Cardiac muscle cell (in vitro differentiated cells and primary cell): ENCODE data around the gene UBA1. TPM values are rescaled to one million over a fixed set of nuclear protein-coding genes. Genes with fewer than 3 reads are reported as not detected.

Experiments used
- DNase-seq, 2 donors: peaks; one replicate each; pipeline versions ENCODE4 v3.0.0 to v3.0.0-alpha.2; 2010 to 2017; ENCODE audit warnings: low read depth in 1 of 2, low spot score in 1 of 2
- H3K27ac ChIP-seq: fragments of 200-600 bp; sonication (generic); 2 replicates; pipeline ENCODE4 v1.5.1; 2016
- H3K27me3 ChIP-seq: fragments of 200-600 bp; sonication (generic); 2 replicates; pipeline ENCODE4 v1.6.0; 2016; ENCODE audit warnings: control low read depth
- H3K36me3 ChIP-seq: fragments of 200-600 bp; sonication (generic); 2 replicates; pipeline ENCODE4 v1.5.1; 2016; ENCODE audit warnings: control low read depth
- H3K4me1 ChIP-seq: fragments of 200-600 bp; sonication (generic); 2 replicates; pipeline ENCODE4 v1.8.1; 2017; ENCODE audit warnings: low read depth, mild to moderate bottlenecking, mixed run types
- H3K4me3 ChIP-seq: fragments of 200-600 bp; sonication (generic); 2 replicates; pipeline ENCODE4 v1.5.1; 2016; ENCODE audit warnings: mild to moderate bottlenecking
- H3K9me3 ChIP-seq: fragments of 200-600 bp; sonication (generic); 2 replicates; pipeline ENCODE4 v1.5.1; 2017; ENCODE audit warnings: low read depth, mild to moderate bottlenecking, control low read depth
- polyA plus RNA-seq: library from polyadenylated mRNA; unstranded; fragments of >200 nt; fragmentation: Nextera tagmentation; extraction: Ambion mirVana; gene quantifications from 2 replicates; pipeline ENCODE4 v1.2.1, GENCODE V29; 2016
- total RNA-seq: library from RNA; depleted of rRNA; stranded (reverse); fragments of >200 nt; gene quantifications from 2 replicates; pipeline ENCODE4 v1.2.3, GENCODE V29; 2016
- TF ChIP-seq, protein P1 (sequence below): IDR thresholded peaks from 2 replicates; pipeline ENCODE4 v1.5.1; 2012; ENCODE audit warnings: low read depth, mild to moderate bottlenecking, low read length

The UBA1 gene
- total and polyA plus RNA-seq, 2 experiments from 2014 or later = 280 to 386 TPM

DNA sequence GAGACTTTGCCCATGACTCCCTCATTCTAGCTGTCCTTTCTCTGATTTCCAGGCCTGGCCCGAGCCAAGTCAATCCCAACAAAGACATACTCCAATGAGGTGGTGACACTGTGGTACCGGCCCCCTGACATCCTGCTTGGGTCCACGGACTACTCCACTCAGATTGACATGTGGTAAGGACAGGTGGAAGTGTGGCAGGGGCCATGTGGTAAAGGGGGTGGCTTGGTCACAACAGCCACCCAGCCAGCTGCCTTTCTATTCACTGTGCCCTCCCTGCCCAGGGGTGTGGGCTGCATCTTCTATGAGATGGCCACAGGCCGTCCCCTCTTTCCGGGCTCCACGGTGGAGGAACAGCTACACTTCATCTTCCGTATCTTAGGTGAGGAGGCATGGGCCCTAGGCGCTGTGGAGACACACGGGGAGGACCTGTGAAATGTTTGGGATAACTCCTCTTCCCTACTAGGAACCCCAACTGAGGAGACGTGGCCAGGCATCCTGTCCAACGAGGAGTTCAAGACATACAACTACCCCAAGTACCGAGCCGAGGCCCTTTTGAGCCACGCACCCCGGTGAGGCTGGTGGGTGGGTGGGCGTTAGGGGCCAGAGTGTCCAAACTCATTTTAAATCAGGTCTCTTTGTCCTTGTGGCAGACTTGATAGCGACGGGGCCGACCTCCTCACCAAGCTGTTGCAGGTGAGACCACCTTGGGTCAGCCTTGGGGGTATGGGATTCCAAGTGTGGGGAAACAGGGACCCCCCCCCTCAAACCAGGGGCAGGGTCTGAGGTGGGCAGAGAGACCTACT lies 33.1 kb downstream of the UBA1 start:
- TF ChIP-seq, protein P1, sequence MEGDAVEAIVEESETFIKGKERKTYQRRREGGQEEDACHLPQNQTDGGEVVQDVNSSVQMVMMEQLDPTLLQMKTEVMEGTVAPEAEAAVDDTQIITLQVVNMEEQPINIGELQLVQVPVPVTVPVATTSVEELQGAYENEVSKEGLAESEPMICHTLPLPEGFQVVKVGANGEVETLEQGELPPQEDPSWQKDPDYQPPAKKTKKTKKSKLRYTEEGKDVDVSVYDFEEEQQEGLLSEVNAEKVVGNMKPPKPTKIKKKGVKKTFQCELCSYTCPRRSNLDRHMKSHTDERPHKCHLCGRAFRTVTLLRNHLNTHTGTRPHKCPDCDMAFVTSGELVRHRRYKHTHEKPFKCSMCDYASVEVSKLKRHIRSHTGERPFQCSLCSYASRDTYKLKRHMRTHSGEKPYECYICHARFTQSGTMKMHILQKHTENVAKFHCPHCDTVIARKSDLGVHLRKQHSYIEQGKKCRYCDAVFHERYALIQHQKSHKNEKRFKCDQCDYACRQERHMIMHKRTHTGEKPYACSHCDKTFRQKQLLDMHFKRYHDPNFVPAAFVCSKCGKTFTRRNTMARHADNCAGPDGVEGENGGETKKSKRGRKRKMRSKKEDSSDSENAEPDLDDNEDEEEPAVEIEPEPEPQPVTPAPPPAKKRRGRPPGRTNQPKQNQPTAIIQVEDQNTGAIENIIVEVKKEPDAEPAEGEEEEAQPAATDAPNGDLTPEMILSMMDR = no peak
- Histone ChIP-seq H3K9me3 (no peaks in the 10 kb centered on the region), H3K4me1 (no peaks in the 10 kb centered on the region), H3K4me3 (no peak overlapping the region), H3K36me3 (peaks cover 53% of the 10 kb centered on the region), H3K27ac (no peak overlapping the region), H3K27me3 (no peaks in the 10 kb centered on the region)
- no peak for DNase-seq

GRCh38 chrX:47227334-47227583 lies 33.6 kb downstream of the UBA1 start:
- no peak overlapping the region for H3K4me3 ChIP-seq
- no peaks in the 10 kb centered on the region for H3K27me3 ChIP-seq
- H3K4me1 ChIP-seq = no peaks in the 10 kb centered on the region
- TF ChIP-seq, protein P1 = no peak
- H3K9me3 ChIP-seq = no peaks in the 10 kb centered on the region
- no peak for DNase-seq
- peaks cover 53% of the 10 kb centered on the region for H3K36me3 ChIP-seq
- no peak overlapping the region for H3K27ac ChIP-seq

DNA sequence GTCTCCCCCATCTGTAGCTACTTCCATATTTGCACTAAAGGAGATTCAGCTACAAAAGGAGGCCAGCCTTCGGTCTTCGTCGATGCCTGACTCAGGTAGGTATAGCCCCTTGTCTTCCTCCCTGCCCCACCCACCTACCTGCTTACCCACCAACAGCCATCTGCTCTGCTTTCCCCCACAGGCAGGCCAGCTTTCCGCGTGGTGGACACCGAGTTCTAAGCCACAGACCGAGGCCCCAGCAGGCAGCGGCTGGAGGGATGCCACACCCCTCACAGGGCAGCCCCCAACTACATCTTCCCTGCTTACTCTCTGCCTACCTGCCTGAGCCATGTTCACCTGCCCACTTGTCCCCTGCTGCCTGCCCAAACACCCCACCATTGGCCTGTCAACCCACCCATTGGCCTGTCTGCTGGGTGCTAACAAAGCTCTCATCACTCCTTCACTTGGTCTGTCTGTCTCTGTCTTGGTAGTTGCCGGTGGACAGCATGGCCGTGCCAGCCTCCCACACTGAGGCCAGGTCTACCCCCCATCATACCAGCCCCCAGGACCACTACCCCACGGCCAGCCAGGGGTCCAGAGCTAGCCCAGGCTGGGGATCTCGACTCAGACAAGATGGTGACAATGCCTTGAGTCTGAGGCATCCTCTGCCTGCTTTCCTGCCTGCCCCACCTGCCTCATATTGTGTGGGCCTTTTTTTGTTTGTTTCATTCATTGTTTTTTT lies 35.1 kb downstream of the UBA1 start:
- no peak overlapping the region for H3K27ac ChIP-seq
- H3K9me3 ChIP-seq = no peaks in the 10 kb centered on the region
- no peaks in the 10 kb centered on the region for H3K4me1 ChIP-seq
- no peak overlapping the region for H3K4me3 ChIP-seq
- TF ChIP-seq, protein P1 = no peak
- no peaks in the 10 kb centered on the region for H3K27me3 ChIP-seq
- no peak for DNase-seq
- peaks cover 51% of the 10 kb centered on the region for H3K36me3 ChIP-seq

DNA sequence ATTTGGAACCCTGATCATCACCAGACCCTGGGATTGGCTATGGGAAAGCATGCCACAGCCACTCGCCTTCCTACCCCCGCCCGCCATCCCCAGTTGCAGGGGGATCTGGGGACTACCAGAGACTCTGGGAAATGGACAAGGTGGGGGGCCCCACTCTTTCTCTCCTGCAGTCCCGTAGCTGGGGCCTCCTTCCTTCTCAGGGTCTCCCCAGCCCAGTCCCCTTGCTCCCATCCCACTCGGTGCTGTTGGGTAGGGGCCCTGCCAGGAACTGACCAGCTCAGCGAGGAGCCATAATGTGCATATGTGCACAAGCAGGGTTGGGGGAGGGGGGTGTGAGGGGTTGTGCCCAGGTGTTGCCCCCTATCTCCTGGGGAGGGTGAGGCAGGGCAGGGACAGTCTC lies 35.8 kb downstream of the UBA1 start:
- peaks cover 45% of the 10 kb centered on the region for H3K36me3 ChIP-seq
- no peak for DNase-seq
- no peak overlapping the region for H3K4me3 ChIP-seq
- TF ChIP-seq, protein P1 = no peak
- no peaks in the 10 kb centered on the region for H3K27me3 ChIP-seq
- no peaks in the 10 kb centered on the region for H3K9me3 ChIP-seq
- no peak overlapping the region for H3K27ac ChIP-seq
- no peaks in the 10 kb centered on the region for H3K4me1 ChIP-seq

DNA sequence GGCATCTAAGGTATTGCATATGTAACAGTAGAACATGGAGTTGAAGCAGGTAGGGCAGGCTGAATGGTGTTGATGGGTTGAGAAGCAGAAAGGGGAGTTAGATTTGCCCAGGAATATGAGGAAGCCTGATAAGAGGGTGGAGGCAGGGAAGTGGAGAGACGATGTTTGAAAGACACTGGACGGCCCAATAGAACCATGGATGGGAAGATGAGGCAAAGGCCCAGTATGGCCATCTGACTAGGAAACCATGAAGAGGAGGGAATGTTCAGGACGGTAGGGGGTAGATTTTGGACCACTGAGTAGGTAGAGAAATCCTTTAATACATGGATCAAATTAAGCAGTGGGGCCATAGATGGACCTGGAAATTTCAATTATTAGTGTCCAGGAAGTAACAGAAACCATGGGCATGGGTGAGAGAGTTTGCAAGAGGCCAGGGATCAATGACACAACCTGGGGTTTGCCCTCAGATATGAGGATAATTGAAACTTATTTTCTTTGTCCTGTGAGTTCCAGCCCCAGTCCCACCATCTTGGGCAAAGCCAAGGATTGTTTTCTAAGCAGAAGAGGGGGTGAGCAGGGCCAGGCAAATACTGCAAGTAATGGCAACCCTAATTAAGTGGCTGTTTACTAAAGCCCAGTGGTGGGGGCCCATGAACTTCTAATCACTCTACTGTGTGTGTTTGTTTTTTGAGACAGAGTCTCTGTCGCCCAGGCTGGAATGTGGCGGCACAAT lies 36.7 kb downstream of the UBA1 start:
- DNase-seq = no peak
- Histone ChIP-seq H3K27me3 (no peaks in the 10 kb centered on the region), H3K9me3 (no peaks in the 10 kb centered on the region), H3K27ac (no peak overlapping the region), H3K36me3 (peaks cover 37% of the 10 kb centered on the region), H3K4me1 (peaks cover 4% of the 10 kb centered on the region), H3K4me3 (no peak overlapping the region)
- TF ChIP-seq, protein P1 = no peak
